ENCODE measurements around the gene CDHR3. TPM values are rescaled to one million over a fixed set of nuclear protein-coding genes. Genes with fewer than 3 reads are reported as not detected.
"Not testable (repeated sequence)": the region's sequence is repeated elsewhere in the genome, so short reads cannot be mapped to it uniquely, and the experiment has no call there.

CDHR3 gene
- total RNA-seq, 2 donors from 2014 or later: 5.8 to 13.9 TPM

DNA sequence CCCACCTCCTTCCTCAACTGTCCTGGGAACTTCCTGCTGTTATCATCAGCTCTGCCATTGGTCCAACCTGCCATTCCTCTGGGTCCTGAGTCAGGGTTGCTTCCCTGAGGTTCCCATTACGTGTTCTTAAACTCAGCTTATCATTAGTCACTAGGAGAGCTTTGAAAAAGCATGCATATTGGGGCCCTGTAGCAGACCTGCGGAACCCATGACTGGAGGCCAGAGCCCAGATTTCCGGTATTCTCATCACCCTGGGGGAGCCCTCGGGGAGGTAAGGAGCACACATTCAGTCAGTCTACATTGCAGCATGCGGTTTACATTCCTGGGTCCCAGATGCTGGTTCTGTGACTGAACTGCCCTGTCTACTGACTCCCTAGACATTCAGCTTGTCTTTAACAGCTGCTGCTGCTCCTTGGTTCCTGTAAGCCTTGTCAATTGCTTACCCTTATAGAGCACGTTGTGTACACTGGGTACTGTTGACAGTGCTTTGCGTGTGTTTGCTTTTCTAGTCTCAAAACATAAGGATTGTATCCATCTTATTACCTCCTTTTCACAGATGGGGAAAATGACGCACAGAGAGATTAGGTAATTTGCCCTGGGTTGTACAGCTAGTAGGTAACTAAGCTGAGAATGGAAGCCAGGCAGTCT lies 12.8 kb downstream of the CDHR3 start:
- Mint-ChIP-seq H3K27ac (no peak overlapping the region), H3K27me3 (peaks cover 11% of the 10 kb centered on the region), H3K36me3 (ENCODE audit: low read depth) (no peaks in the 10 kb centered on the region), H3K4me3 (no peak overlapping the region), H3K4me1 (no peaks in the 10 kb centered on the region)
- H3K9me3 ChIP-seq (ENCODE audit: control insufficient read depth, low read length, poor library complexity, severe bottlenecking): no peaks in the 10 kb centered on the region
- ATAC-seq (no peak), DNase-seq (no peak)

GRCh38 chr7:105976868-105977267 lies 13.8 kb downstream of the CDHR3 start:
- no peak for ATAC-seq
- Mint-ChIP-seq H3K27me3 (peaks cover 20% of the 10 kb centered on the region), H3K36me3 (ENCODE audit: low read depth) (peaks cover 3% of the 10 kb centered on the region), H3K27ac (no peak overlapping the region), H3K4me3 (no peak overlapping the region), H3K4me1 (no peaks in the 10 kb centered on the region)
- H3K9me3 ChIP-seq (ENCODE audit: control insufficient read depth, low read length, poor library complexity, severe bottlenecking): no peaks in the 10 kb centered on the region
- DNase-seq: no peak

- no peak for DNase-seq
- no peak for ATAC-seq
Measured at GRCh38 chr7:105978035-105978434, 15.0 kb downstream of the CDHR3 start.

GRCh38 chr7:105978974-105979373 lies 15.9 kb downstream of the CDHR3 start:
- H3K9me3 ChIP-seq (ENCODE audit: control insufficient read depth, low read length, poor library complexity, severe bottlenecking): no peaks in the 10 kb centered on the region
- Mint-ChIP-seq H3K27ac (no peak overlapping the region), H3K4me3 (no peak overlapping the region), H3K4me1 (peaks cover 2% of the 10 kb centered on the region), H3K36me3 (ENCODE audit: low read depth) (peaks cover 3% of the 10 kb centered on the region), H3K27me3 (peaks cover 21% of the 10 kb centered on the region)
- no peak for DNase-seq
- no peak for ATAC-seq

More at GRCh38 chr7:105978035-105978434, 15.0 kb downstream of the CDHR3 start:
- H3K9me3 ChIP-seq (ENCODE audit: control insufficient read depth, low read length, poor library complexity, severe bottlenecking): no peaks in the 10 kb centered on the region
- Mint-ChIP-seq H3K4me3 (no peak overlapping the region), H3K4me1 (no peaks in the 10 kb centered on the region), H3K36me3 (ENCODE audit: low read depth) (peaks cover 3% of the 10 kb centered on the region), H3K27ac (no peak overlapping the region), H3K27me3 (peaks cover 22% of the 10 kb centered on the region)

DNA sequence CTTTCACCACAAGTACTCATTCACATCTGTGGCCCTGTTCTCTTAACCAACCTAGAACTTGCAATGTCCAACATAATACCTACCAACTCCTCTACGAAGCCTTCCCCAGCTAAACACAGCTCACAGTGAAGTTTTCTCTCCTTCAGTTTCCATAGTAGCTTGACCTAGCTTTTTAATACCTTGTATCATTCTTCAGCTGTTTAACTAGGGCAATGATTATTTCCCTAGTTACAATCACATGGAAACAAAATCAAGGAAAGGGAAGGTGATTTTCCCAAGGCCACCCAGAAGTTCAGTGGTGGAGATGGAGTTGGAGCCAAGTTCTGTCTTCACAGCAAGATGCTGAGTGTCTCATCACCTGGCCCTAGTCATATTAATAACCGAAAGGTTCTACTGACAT lies 16.3 kb downstream of the CDHR3 start:
- peaks cover 25% of the 10 kb centered on the region for H3K27me3 Mint-ChIP-seq
- no peak for ATAC-seq

DNA sequence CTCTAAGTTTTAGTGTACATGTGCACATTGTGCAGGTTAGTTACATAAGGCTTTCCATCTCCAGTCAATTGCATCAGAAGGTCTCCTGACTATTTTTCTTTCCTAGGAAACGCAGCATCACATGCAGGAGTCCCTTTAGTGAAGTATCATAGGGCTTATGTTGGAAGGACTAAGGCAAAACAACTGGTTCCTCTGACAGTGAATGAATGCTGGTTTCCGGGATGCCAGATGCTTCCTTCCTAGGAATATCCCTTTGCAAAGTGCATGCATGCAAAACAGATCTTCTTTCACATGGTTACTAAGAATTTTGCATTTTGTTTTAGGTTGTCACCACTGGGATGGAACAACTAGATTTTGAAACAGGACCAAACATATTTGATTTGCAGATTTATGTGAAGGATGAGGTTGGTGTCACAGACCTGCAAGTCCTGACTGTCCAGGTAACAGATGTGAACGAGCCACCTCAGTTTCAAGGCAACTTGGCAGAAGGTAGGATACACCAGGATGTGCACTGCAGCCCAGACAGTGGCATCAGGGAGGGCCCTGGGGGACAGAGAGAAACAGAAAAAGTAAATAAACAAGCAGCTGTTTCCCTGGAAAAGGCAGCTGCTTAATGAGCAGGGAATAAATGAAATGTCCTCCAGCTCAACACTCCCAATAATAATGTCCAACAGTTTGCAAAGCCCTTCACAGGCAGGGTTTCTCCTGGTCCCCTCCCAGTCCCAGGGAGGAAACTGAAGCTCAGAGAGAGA lies 17.8 kb downstream of the CDHR3 start:
- H3K4me1 Mint-ChIP-seq: peaks cover 2% of the 10 kb centered on the region
- ATAC-seq (no peak), DNase-seq (no peak)
- peaks cover 25% of the 10 kb centered on the region for H3K27me3 Mint-ChIP-seq
- peaks cover 3% of the 10 kb centered on the region for H3K36me3 Mint-ChIP-seq (ENCODE audit: low read depth)
- no peaks in the 10 kb centered on the region for H3K9me3 ChIP-seq (ENCODE audit: control insufficient read depth, low read length, poor library complexity, severe bottlenecking)
- H3K27ac Mint-ChIP-seq: no peak overlapping the region
- no peak overlapping the region for H3K4me3 Mint-ChIP-seq

More for the DNA sequence above, 16.3 kb downstream of the CDHR3 start:
- Mint-ChIP-seq H3K27ac (no peak overlapping the region), H3K4me1 (peaks cover 2% of the 10 kb centered on the region), H3K4me3 (no peak overlapping the region), H3K36me3 (ENCODE audit: low read depth) (peaks cover 3% of the 10 kb centered on the region)
- no peak for DNase-seq
- H3K9me3 ChIP-seq (ENCODE audit: control insufficient read depth, low read length, poor library complexity, severe bottlenecking): no peaks in the 10 kb centered on the region

DNA sequence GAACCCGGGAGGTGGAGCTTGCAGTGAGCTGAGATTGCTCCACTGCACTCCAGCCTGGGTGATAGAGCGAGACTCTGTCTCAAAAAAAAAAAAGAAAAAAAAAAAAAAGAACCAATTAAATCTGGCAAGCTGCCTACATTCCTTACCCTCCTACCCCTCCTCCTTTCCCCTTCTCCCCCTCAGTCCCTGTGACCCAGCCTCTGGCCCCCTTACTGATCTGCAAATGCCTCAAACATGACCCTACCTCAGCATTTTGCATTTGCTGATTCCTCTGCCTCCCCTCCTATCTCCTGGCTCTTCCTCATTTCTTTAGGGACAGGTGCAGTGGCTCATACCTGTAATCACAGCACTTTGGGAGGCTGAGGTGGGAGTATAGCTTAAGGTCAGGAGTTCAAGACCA lies 19.3 kb downstream of the CDHR3 start:
- peaks cover 2% of the 10 kb centered on the region for H3K4me1 Mint-ChIP-seq
- no peak overlapping the region for H3K4me3 Mint-ChIP-seq
- ATAC-seq (no peak), DNase-seq (no peak)
- peaks cover 34% of the 10 kb centered on the region for H3K27me3 Mint-ChIP-seq
- H3K27ac Mint-ChIP-seq: no peak overlapping the region
- H3K9me3 ChIP-seq (ENCODE audit: control insufficient read depth, low read length, poor library complexity, severe bottlenecking): no peaks in the 10 kb centered on the region
- peaks cover 3% of the 10 kb centered on the region for H3K36me3 Mint-ChIP-seq (ENCODE audit: low read depth)

GRCh38 chr7:105984808-105985207 lies 21.7 kb downstream of the CDHR3 start:
- H3K27me3 Mint-ChIP-seq: peaks cover 34% of the 10 kb centered on the region
- DNase-seq; H3K9me3 ChIP-seq (ENCODE audit: control insufficient read depth, low read length, poor library complexity, severe bottlenecking); ATAC-seq; H3K4me1 Mint-ChIP-seq; H3K4me3 Mint-ChIP-seq; H3K27ac Mint-ChIP-seq; H3K36me3 Mint-ChIP-seq (ENCODE audit: low read depth): not testable (repeated sequence)

- peaks cover 2% of the 10 kb centered on the region for H3K4me1 Mint-ChIP-seq
- ATAC-seq (no peak), DNase-seq (no peak)
- H3K27ac Mint-ChIP-seq: no peak overlapping the region
- H3K9me3 ChIP-seq (ENCODE audit: control insufficient read depth, low read length, poor library complexity, severe bottlenecking): no peaks in the 10 kb centered on the region
- peaks cover 34% of the 10 kb centered on the region for H3K27me3 Mint-ChIP-seq
- H3K36me3 Mint-ChIP-seq (ENCODE audit: low read depth): peaks cover 3% of the 10 kb centered on the region
- no peak overlapping the region for H3K4me3 Mint-ChIP-seq
Measured at GRCh38 chr7:105985229-105985628, 22.2 kb downstream of the CDHR3 start.

- H3K27me3 Mint-ChIP-seq: peaks cover 31% of the 10 kb centered on the region
- ATAC-seq: no peak
- H3K36me3 Mint-ChIP-seq (ENCODE audit: low read depth): peaks cover 3% of the 10 kb centered on the region
- H3K4me3 Mint-ChIP-seq: no peak overlapping the region
- H3K4me1 Mint-ChIP-seq: peaks cover 2% of the 10 kb centered on the region
- no peaks in the 10 kb centered on the region for H3K9me3 ChIP-seq (ENCODE audit: control insufficient read depth, low read length, poor library complexity, severe bottlenecking)
- H3K27ac Mint-ChIP-seq: no peak overlapping the region
- no peak for DNase-seq
Measured at GRCh38 chr7:105985672-105986215, 22.7 kb downstream of the CDHR3 start.

DNA sequence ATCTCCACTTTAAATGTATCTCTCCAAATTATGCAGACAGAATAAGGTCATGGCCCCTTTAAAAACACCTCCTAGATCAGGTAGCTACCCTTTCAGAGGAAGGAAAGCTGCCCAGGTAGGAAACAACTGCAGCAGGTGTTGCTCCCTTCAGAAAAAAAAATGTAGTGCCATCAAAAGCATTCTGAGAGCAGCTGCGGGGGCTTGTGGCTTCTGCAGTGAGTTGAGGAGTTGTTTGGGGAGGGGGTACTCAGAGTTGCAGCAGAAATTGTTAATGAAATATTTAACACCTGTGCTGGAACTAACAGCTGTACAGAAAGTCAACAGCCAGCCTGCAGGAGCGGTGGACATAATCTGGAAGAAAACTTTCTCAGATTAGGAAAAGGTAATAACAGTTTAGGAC lies 24.0 kb downstream of the CDHR3 start:
- Mint-ChIP-seq H3K27ac (no peak overlapping the region), H3K36me3 (ENCODE audit: low read depth) (no peaks in the 10 kb centered on the region), H3K4me1 (peaks cover 2% of the 10 kb centered on the region), H3K27me3 (peaks cover 18% of the 10 kb centered on the region), H3K4me3 (no peak overlapping the region)
- no peaks in the 10 kb centered on the region for H3K9me3 ChIP-seq (ENCODE audit: control insufficient read depth, low read length, poor library complexity, severe bottlenecking)
- ATAC-seq: no peak
- DNase-seq: no peak

GRCh38 chr7:105988276-105988675 lies 25.2 kb downstream of the CDHR3 start:
- Mint-ChIP-seq H3K27ac (no peak overlapping the region), H3K36me3 (ENCODE audit: low read depth) (no peaks in the 10 kb centered on the region), H3K4me3 (no peak overlapping the region), H3K4me1 (peaks cover 2% of the 10 kb centered on the region), H3K27me3 (peaks cover 18% of the 10 kb centered on the region)
- DNase-seq (no peak), ATAC-seq (no peak)
- no peaks in the 10 kb centered on the region for H3K9me3 ChIP-seq (ENCODE audit: control insufficient read depth, low read length, poor library complexity, severe bottlenecking)

- no peak overlapping the region for H3K27ac Mint-ChIP-seq
- H3K4me1 Mint-ChIP-seq: no peaks in the 10 kb centered on the region
- ATAC-seq: no peak
- no peaks in the 10 kb centered on the region for H3K36me3 Mint-ChIP-seq (ENCODE audit: low read depth)
- H3K27me3 Mint-ChIP-seq: peaks cover 10% of the 10 kb centered on the region
- H3K9me3 ChIP-seq (ENCODE audit: control insufficient read depth, low read length, poor library complexity, severe bottlenecking): no peaks in the 10 kb centered on the region
- no peak overlapping the region for H3K4me3 Mint-ChIP-seq
- DNase-seq: no peak
Measured at GRCh38 chr7:105989191-105989590, 26.1 kb downstream of the CDHR3 start.

Measured in T-helper 17 cell (primary cell).